Small intestine (tissue), 16 donors: ENCODE data around the gene KANSL1L. TPM values are rescaled to one million over a fixed set of nuclear protein-coding genes. Genes with fewer than 3 reads are reported as not detected.

Experiments used
- DNase-seq, 2 donors: peaks; one replicate each; pipeline versions ENCODE4 v3.0.0 to v3.0.0-alpha.2; 2013
- FAIRE-seq: peaks from 2 replicates; lab custom pipeline; 2012; peaks lifted over from hg19 to GRCh38; lab: Jason Lieb, UNC
- H3K27ac ChIP-seq, 3 donors: one replicate each; pipeline ENCODE4 v1.5.1; 2013; ENCODE audit warnings: low read length in 2 of 3, mild to moderate bottlenecking in 2 of 3, control low read depth in 1 of 3, inconsistent platforms in 1 of 3, low read depth in 1 of 3, moderate library complexity in 1 of 3
- H3K27me3 ChIP-seq, 3 donors: one replicate each; pipeline ENCODE4 v1.6.1; 2013; ENCODE audit warnings: low read length in 3 of 3, inconsistent platforms in 1 of 3; ENCODE audit not compliant: control insufficient read depth in 3 of 3, insufficient read depth in 3 of 3
- H3K36me3 ChIP-seq, 3 donors: one replicate each; pipeline ENCODE4 v1.6.1; 2013; ENCODE audit warnings: low read length in 3 of 3, inconsistent platforms in 1 of 3, low read depth in 1 of 3, mild to moderate bottlenecking in 1 of 3, moderate library complexity in 1 of 3; ENCODE audit not compliant: control insufficient read depth in 3 of 3, insufficient read depth in 2 of 3
- H3K4me1 ChIP-seq, 3 donors: one replicate each; pipeline ENCODE4 v1.6.1; 2013; ENCODE audit warnings: low read length in 2 of 3, inconsistent platforms in 1 of 3, low read depth in 1 of 3, mild to moderate bottlenecking in 1 of 3, moderate library complexity in 1 of 3; ENCODE audit not compliant: control insufficient read depth in 3 of 3, insufficient read depth in 2 of 3
- H3K4me3 ChIP-seq, 3 donors: one replicate each; pipeline ENCODE4 v1.5.1; 2013; ENCODE audit warnings: low read length in 3 of 3, control low read depth in 1 of 3, inconsistent platforms in 1 of 3, low read depth in 1 of 3, mild to moderate bottlenecking in 1 of 3, moderate library complexity in 1 of 3
- H3K9me3 ChIP-seq, 2 donors: one replicate each; pipeline ENCODE4 v1.6.1; 2013; ENCODE audit warnings: low read depth in 1 of 2, low read length in 1 of 2; ENCODE audit not compliant: control insufficient read depth in 2 of 2, insufficient read depth in 1 of 2
- WGBS, 3 donors: extraction: QIAGEN DNeasy Blood & Tissue Kit; methylation state at CpG; one replicate each; pipeline ENCODE4 v1.1.7; 2013; 5-methylcytosine and 5-hydroxymethylcytosine counted together
- long read RNA-seq, 10 donors: transcript quantifications; one replicate each; lab custom pipeline, GENCODE V29; 2026
- polyA plus RNA-seq, 4 donors: library from polyadenylated mRNA; stranded (reverse) in 3 of 4; unstranded in 1 of 4; fragments of 200-250 nt in 3 of 4; fragments of 120-200 nt in 1 of 4; gene quantifications; one replicate each; pipeline versions ENCODE4 v1.2.1 to v1.2.3, GENCODE V29; 2013
- donor health status: healthy with polysubstance abuse.
- donor health status: control.
- donor health status: control.
- donor health status: Bipolar disorder and iron deficiency.
- donor health status: healthy.

The KANSL1L gene
- polyA plus RNA-seq, result 10 to 100 TPM in 1 of 4 donors, 1 to 10 TPM in 3; 1.8 to 22.2 (median 3.0) TPM
- long read RNA-seq, donor 1, result 0 reads
- long read RNA-seq, donor 2, result 0 reads
- long read RNA-seq, donor 3, result 0 reads
- long read RNA-seq, donor 4, result 0 reads
- long read RNA-seq, donor 5, partial matches to known transcripts, result 0 of 1 reads
- long read RNA-seq, donor 5, other reads (novel, unspliced or antisense), result 0 of 1 reads
- long read RNA-seq, donor 6, result 0 reads
- long read RNA-seq, donor 7, result 0 reads
- long read RNA-seq, donor 8, result 0 reads
- long read RNA-seq, donor 9, result 0 reads
- long read RNA-seq, donor 10, partial matches to known transcripts, result 0 of 1 reads
- long read RNA-seq, donor 10, other reads (novel, unspliced or antisense), result 0 of 1 reads

- H3K27me3 ChIP-seq, result no peaks in the 10 kb centered on the region
- DNase-seq (peak; percentile 96 to 99), FAIRE-seq (no peak)
- no peaks in the 10 kb centered on the region for H3K9me3 ChIP-seq
- H3K36me3 ChIP-seq, result no peaks in the 10 kb centered on the region
- 0 to 1% (median 1%) methylated on average over 40 to 67 of the region's 67 CpGs for WGBS, 3 donors
- H3K4me3 ChIP-seq, result peak within 1 kb of the TSS; percentile 71 to 94 (median 78)
- no peaks in the 10 kb centered on the region for H3K4me1 ChIP-seq
- H3K27ac ChIP-seq, result peak within 1 kb of the TSS; percentile 97 to 100 (median 99)
Measured at GRCh38 chr2:210171309-210172218, at the start of gene KANSL1L. Gene KANSL1L (minus strand): TSS chr2:210171409. CDS start chr2:210154582, 16,827 bp downstream.

- no peak overlapping the region for H3K4me3 ChIP-seq
- FAIRE-seq, result no peak
Measured at GRCh38 chr2:210215120-210215519, 43.9 kb upstream of the KANSL1L start.

DNA sequence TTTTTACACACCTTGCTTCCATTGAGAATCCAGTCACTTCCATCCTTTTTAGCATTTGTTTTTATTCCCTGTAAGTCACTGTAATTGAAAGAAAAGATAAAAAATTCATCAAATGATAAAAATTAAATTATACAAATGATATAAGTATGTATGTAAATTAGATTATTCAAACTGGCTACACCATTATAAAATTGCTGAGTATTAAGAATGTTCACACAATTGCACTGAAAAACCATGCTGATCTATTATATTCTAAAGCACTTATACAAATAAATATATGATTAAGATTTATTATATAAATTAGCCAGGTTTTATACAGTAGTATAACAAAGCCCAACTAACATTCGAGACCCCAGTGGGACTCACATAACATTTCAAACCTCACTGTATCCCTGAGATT, 39.0 kb upstream of the KANSL1L start:
- Histone ChIP-seq H3K4me1 (no peaks in the 10 kb centered on the region), H3K36me3 (no peaks in the 10 kb centered on the region), H3K9me3 (no peaks in the 10 kb centered on the region), H3K27me3 (peaks cover 0 to 7% (median 0%) of the 10 kb centered on the region in 3 donors), H3K4me3 (no peak overlapping the region), H3K27ac (no peak overlapping the region)
- WGBS, 3 donors, result 90 to 95% (median 90%) methylated on average over 1 of the region's 1 CpG
- FAIRE-seq (no peak), DNase-seq (no peak)

More at GRCh38 chr2:210215120-210215519, 43.9 kb upstream of the KANSL1L start:
- Histone ChIP-seq H3K27ac (no peak overlapping the region), H3K9me3 (no peaks in the 10 kb centered on the region), H3K36me3 (no peaks in the 10 kb centered on the region), H3K27me3 (peaks cover 0 to 5% (median 0%) of the 10 kb centered on the region in 3 donors), H3K4me1 (no peaks in the 10 kb centered on the region)
- 47 to 49% (median 48%) methylated on average over 1 of the region's 1 CpG for whole genome bisulfite sequencing, 3 donors
- no peak for DNase-seq

DNA sequence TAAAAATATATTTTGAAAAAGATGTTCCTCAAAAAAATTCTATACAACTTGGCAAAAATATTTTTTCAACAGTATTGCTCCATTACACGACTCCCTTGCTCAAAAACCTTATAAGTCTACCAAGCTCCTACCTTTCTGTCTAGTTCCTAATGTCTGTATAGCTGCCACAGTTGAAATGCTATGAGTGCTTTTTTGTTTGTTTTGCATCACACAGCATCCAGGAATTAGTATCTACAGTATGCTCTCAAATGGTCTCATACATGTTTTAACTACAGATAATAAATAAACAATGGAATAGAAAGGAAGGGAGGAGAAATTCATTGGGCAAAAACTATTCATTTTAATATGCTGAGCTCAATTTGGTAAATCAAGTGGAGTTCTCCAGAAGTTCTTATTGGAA, 36.7 kb upstream of the KANSL1L start:
- Histone ChIP-seq H3K9me3 (no peaks in the 10 kb centered on the region), H3K4me1 (no peaks in the 10 kb centered on the region), H3K27me3 (peaks cover 0 to 7% (median 0%) of the 10 kb centered on the region in 3 donors), H3K4me3 (no peak overlapping the region), H3K27ac (no peak overlapping the region), H3K36me3 (no peaks in the 10 kb centered on the region)
- WGBS, 3 donors, result 79 to 83% (median 80%) methylated on average over 1 of the region's 1 CpG
- FAIRE-seq, result no peak
- no peak for DNase-seq

DNA sequence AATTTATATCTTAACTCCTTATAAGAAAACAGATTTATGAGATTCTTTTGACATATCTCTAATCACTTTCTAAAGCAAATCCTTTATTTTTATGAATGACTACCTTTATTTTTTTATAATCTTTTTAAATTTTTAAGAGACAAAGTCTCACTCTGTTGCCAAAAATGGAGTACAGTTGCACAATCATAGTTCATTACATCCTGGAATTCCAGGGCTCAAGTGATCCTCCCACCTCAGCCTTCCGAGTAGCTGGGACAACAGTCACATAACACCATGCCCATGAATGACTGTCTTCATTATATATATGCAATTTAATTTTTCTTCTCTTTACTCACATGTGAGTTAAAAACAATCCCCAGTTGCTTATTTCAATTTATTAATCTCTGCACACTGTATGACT, 32.3 kb upstream of the KANSL1L start:
- no peak for DNase-seq
- no peak for FAIRE-seq
- no peak overlapping the region for H3K4me3 ChIP-seq
- no peaks in the 10 kb centered on the region for H3K9me3 ChIP-seq
- 54 to 71% (median 55%) methylated on average over 1 of the region's 1 CpG for WGBS, 3 donors
- H3K27ac ChIP-seq, result no peak overlapping the region
- no peaks in the 10 kb centered on the region for H3K36me3 ChIP-seq
- H3K4me1 ChIP-seq, result no peaks in the 10 kb centered on the region
- peaks cover 0 to 7% (median 0%) of the 10 kb centered on the region in 3 donors for H3K27me3 ChIP-seq

DNA sequence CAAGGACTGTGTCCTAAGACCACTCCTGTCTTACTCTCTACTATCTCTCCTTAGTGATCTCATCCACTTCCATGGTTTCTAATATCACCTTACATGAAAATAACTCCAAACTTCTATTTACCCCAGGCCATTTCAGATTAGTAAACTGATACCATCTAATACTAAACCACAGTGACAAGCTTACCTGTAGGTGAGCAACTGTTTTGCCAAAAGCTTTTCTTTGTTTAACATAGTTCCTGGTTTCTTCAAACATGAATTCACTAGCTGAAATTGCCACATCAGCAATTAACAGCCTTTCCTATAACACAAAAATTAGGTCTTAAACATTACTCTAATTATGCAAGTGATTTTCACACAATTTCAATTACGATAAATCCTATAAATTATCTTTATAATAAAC, 31.9 kb upstream of the KANSL1L start:
- FAIRE-seq (no peak), DNase-seq (no peak)
- H3K9me3 ChIP-seq, result no peaks in the 10 kb centered on the region
- no peaks in the 10 kb centered on the region for H3K36me3 ChIP-seq
- H3K4me3 ChIP-seq, result no peak overlapping the region
- H3K27ac ChIP-seq, result no peak overlapping the region
- no peaks in the 10 kb centered on the region for H3K4me1 ChIP-seq
- peaks cover 0 to 7% (median 0%) of the 10 kb centered on the region in 3 donors for H3K27me3 ChIP-seq
- WGBS, 3 donors, result 45 to 71% (median 48%) methylated on average over 1 of the region's 1 CpG

DNA sequence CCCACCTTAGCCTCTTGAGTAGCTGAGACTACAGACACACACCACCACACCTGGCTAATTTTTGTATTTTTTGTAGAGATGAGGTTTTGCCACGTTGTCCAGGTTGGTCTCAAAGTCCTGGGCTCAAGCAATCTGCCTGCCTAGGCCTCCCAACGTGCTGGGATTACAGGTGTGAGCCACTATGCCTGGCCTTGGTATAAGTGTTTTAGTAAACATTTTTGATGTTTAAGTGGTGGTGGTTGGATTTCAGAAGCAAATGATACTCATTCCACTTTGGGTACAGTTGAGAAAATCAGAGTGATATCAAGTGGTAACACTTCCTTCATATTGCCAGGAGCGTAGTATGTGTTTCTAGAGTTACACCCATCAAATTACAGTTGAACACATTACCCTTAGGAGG, 28.6 kb upstream of the KANSL1L start:
- no peaks in the 10 kb centered on the region for H3K36me3 ChIP-seq
- peaks cover 0 to 5% (median 0%) of the 10 kb centered on the region in 3 donors for H3K27me3 ChIP-seq
- no peak overlapping the region for H3K4me3 ChIP-seq
- 63 to 85% (median 72%) methylated on average over 3 of the region's 3 CpGs for WGBS, 3 donors
- FAIRE-seq (no peak), DNase-seq (no peak)
- H3K27ac ChIP-seq, result no peak overlapping the region
- H3K4me1 ChIP-seq, result no peaks in the 10 kb centered on the region
- no peaks in the 10 kb centered on the region for H3K9me3 ChIP-seq

- peaks cover 0 to 5% (median 0%) of the 10 kb centered on the region in 3 donors for H3K27me3 ChIP-seq
- DNase-seq, result peak; percentile 37 to 47
- no peak overlapping the region for H3K27ac ChIP-seq
- no peaks in the 10 kb centered on the region for H3K9me3 ChIP-seq
- no peak overlapping the region for H3K4me3 ChIP-seq
- no peaks in the 10 kb centered on the region for H3K36me3 ChIP-seq
- peak; percentile 95 for FAIRE-seq
- no peaks in the 10 kb centered on the region for H3K4me1 ChIP-seq
Measured at GRCh38 chr2:210199186-210199765, 28.1 kb upstream of the KANSL1L start.
